COR-L47 (cell line): ENCODE results near the gene FOSB.
"Not testable (repeated sequence)": the region's sequence is repeated elsewhere in the genome, so short reads cannot be mapped to it uniquely, and the experiment has no call there.

Experiments used
- DNase-seq: peaks from one replicate; lab custom pipeline; 2025; lab: John Stamatoyannopoulos, UW

FOSB gene

GRCh38 chr19:45467456-45468158, at the start of gene FOSB:
Gene FOSB, plus strand, starts transcription at chr19:45467996. Its CDS starts 591 bp downstream, at chr19:45468587.
- DNase-seq: peak; percentile 95

GRCh38 chr19:45418802-45419201, 49.0 kb upstream of the FOSB start:
- no peak for DNase-seq

- DNase-seq: no peak
These were observed 48.4 kb upstream of the FOSB start for GRCh38 chr19:45419396-45419795.

- no peak for DNase-seq
These were observed 47.9 kb upstream of the FOSB start for GRCh38 chr19:45419895-45420294.

GRCh38 chr19:45420356-45420755, 47.4 kb upstream of the FOSB start:
- DNase-seq: no peak

GRCh38 chr19:45420871-45421270, 46.9 kb upstream of the FOSB start:
- no peak for DNase-seq

- no peak for DNase-seq
These were observed 45.8 kb upstream of the FOSB start for GRCh38 chr19:45421947-45422498.

- DNase-seq: no peak
These were observed 44.7 kb upstream of the FOSB start for GRCh38 chr19:45423033-45423588.

- peak; percentile 98 for DNase-seq
These were observed 44.1 kb upstream of the FOSB start, which contains the start of gene ERCC1 for GRCh38 chr19:45423589-45424190. Gene ERCC1, minus strand, starts transcription at chr19:45423917. Its CDS starts 543 bp downstream, at chr19:45423374.

- no peak for DNase-seq
These were observed 43.4 kb upstream of the FOSB start for GRCh38 chr19:45424191-45425058.

- DNase-seq: no peak
These were observed 39.2 kb upstream of the FOSB start for GRCh38 chr19:45428384-45429231.

- DNase-seq: not testable (repeated sequence)
These were observed 37.9 kb upstream of the FOSB start for GRCh38 chr19:45429896-45430295.

- DNase-seq: not testable (repeated sequence)
These were observed 36.8 kb upstream of the FOSB start for GRCh38 chr19:45431008-45431407.

- not testable (repeated sequence) for DNase-seq
These were observed 35.3 kb upstream of the FOSB start for GRCh38 chr19:45432543-45432942.

- no peak for DNase-seq
These were observed 30.5 kb upstream of the FOSB start for GRCh38 chr19:45437328-45437727.

- no peak for DNase-seq
These were observed 28.6 kb upstream of the FOSB start for GRCh38 chr19:45439190-45439568.

GRCh38 chr19:45439569-45440258, 28.1 kb upstream of the FOSB start:
- DNase-seq: peak; percentile 66

GRCh38 chr19:45440259-45440638, 27.5 kb upstream of the FOSB start:
- DNase-seq: no peak

- no peak for DNase-seq
These were observed 26.7 kb upstream of the FOSB start for GRCh38 chr19:45440873-45441654.

- no peak for DNase-seq
These were observed 25.4 kb upstream of the FOSB start for GRCh38 chr19:45442408-45442777.
